ENCODE data around the gene AKR1A1.
A peak's percentile ranks its signal among the peaks of the same experiment; 100 is the strongest.

Gene AKR1A1

GRCh38 chr1:45545553-45546310, 4.9 kb upstream of the AKR1A1 start:
- TF ChIP-seq CTCF (conservative IDR thresholded peaks at IDR 0.05) (no peak), ZFX (IDR thresholded peaks at IDR 0.05) (no peak)
- no peak overlapping the region for H3K27ac ChIP-seq

DNA sequence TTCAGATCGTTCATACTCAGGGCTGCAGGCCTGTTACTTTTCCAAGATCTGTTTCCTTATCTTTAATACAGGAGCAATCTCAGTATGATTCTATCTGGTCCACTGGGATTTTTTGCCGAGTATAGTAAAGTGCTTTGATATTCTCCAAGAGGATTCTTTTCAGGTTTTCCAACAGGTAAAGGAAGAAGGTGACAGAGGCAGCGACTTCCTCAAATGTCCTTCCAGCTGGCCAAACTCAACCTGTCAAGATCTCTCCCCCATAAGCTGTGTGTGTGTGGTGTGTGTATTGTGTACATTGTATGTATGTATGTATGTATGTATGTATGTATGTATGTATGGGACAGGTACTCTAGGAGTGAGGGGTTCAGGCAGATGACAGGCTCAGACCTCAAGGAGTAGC, 1.1 kb downstream of the AKR1A1 start:
- peak overlapping the region; percentile 96; the same call in 1 of the 2 replicates for H3K27ac ChIP-seq
- TF ChIP-seq ZFX (IDR thresholded peaks at IDR 0.05) (no peak), CTCF (conservative IDR thresholded peaks at IDR 0.05) (no peak)

DNA sequence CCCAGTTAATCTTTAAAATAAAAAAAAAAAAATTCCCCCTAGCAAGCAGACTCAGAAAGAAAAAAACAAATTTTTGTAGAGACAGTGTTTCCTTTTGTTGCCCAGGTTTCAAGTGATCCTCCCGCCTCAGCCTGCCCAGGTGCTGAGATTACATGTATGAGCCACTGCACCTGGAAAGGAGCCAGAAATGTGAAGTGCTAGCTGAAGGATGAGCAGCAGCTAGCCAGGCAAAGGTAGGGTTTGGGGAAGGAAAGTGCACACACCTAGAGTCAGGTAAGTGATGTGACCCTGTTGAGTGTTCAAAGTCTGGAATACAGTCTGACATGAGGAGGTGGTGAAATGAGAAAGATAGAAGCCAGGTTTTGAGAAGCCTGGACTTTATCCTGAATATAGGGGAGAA, 1.7 kb downstream of the AKR1A1 start:
- no peak for TF ChIP-seq CTCF (conservative IDR thresholded peaks at IDR 0.05)
- no peak for TF ChIP-seq ZFX (IDR thresholded peaks at IDR 0.05)
- no peak overlapping the region; the same call in 1 of the 2 replicates for H3K27ac ChIP-seq

- H3K27ac ChIP-seq = no peak overlapping the region
- TF ChIP-seq CTCF (conservative IDR thresholded peaks at IDR 0.05) (no peak), ZFX (IDR thresholded peaks at IDR 0.05) (no peak)
Measured at GRCh38 chr1:45554198-45554597, 3.6 kb downstream of the AKR1A1 start.

DNA sequence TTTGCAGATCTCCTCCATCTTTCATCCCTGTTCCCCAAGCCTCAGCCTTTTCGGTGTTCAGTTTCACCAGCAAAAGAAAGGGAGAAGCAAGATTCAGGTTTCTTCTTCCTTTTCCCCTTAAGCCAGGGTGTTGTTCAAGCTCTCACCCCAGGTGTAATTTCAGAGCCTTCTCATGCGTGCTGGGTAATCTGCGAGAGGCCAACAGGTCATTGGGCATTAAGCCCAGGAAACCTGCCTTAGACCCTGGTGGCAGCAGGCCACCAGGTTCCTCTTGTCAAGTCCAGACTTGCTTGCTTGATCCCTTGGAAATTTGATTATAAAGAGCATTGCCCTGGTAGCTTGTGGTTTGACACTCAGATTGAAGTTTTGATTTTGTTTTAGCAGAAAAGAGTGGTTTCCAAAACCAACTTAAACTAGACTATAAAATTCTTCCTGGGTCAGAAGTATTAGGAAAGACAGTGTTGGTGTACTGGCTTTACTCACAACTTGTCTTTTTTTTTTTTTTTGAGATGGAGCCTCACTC, 6.9 kb downstream of the AKR1A1 start:
- H3K27ac ChIP-seq = peak overlapping the region; percentile 40
- TF ChIP-seq CTCF (conservative IDR thresholded peaks at IDR 0.05) (no peak), ZFX (IDR thresholded peaks at IDR 0.05) (no peak)

DNA sequence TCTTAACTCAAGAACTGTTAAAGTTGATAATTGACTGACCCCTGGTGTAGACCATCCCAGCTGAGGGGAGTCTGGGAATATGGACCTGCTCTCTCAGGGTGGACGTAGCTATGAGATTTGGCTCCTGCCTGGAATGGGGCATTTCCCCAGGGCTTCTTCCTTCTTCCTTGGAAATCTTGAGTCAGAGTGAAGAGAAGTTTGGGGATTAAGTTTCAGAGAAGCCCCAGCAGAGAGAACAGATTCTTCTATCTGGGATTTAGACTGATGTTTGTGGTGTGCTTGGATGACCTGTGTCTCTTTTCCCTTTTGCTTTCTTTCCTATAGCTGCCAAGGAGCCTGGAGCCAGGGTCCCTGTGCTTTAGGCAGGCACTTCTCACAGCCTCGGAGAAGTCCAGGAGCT, 13.2 kb downstream of the AKR1A1 start:
- no peak for TF ChIP-seq ZFX (IDR thresholded peaks at IDR 0.05)
- TF ChIP-seq CTCF (conservative IDR thresholded peaks at IDR 0.05) = no peak
- H3K27ac ChIP-seq = no peak overlapping the region

DNA sequence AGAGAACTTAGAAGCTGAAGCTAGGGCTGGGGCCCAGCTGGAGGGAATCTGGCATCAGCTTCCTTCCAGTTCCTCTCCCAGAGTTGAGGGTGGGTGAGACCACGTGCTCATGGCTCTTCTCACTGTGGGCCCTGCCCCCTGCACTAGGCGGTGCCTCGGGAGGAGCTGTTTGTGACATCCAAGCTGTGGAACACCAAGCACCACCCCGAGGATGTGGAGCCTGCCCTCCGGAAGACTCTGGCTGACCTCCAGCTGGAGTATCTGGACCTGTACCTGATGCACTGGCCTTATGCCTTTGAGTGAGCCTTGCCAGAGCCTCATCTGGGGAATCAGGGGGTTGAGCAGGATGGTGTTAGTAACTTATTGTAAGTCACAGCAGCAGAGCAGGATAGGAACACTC, 16.1 kb downstream of the AKR1A1 start:
- TF ChIP-seq CTCF (conservative IDR thresholded peaks at IDR 0.05) = no peak
- TF ChIP-seq ZFX (IDR thresholded peaks at IDR 0.05) = no peak
- H3K27ac ChIP-seq = peak overlapping the region; percentile 79
